HG03457 (cell line): ENCODE measurements around the gene GREB1L.

Experiments used
- ATAC-seq: cut with Tn5 transposase; IDR thresholded peaks from one replicate; pipeline ENCODE4 v1.9.1; 2021; ENCODE audit warnings: moderate number of reproducible peaks; ENCODE audit not compliant: unreplicated experiment

The GREB1L gene

GRCh38 chr18:21548647-21549046 lies 306.6 kb downstream of the GREB1L start:
- ATAC-seq, result no peak

- ATAC-seq, result no peak
Observed at GRCh38 chr18:21550510-21550970, 308.5 kb downstream of the GREB1L start.

- ATAC-seq, result no peak
Observed at GRCh38 chr18:21557607-21558253, 315.7 kb downstream of the GREB1L start.

- ATAC-seq, result no peak
Observed at GRCh38 chr18:21559195-21559594, 317.2 kb downstream of the GREB1L start.

GRCh38 chr18:21571772-21572171 lies 329.7 kb downstream of the GREB1L start:
- ATAC-seq, result no peak
